ENCODE measurements around the gene HCK.

DNA sequence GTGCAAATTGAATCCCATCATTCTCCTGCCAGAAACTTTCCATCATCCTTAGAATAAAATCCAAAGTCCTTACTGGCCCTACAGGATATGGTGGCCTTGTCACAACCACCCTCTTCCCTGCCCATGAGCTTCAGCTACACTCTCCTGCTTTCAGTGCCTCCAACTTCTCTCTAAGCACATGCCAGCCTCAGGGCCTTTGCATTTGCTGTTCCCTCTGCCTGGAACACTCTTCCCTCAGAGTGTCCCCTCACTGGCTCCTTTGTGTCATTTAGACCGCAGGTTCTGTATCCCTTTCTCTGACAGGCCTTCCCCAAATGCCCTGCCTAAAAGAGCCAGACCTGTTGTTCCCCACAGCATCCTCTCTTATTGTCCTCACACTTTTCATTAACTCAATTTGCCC lies 18.2 kb downstream of the HCK start:
- TF ChIP-seq POLR2AphosphoS5 (IDR thresholded peaks at IDR 0.05; ENCODE audit: low read depth, low read length) (no peak), POLR2A (IDR thresholded peaks at IDR 0.05; ENCODE audit: borderline replicate concordance, extremely low read depth, insufficient read depth, insufficient read length) (no peak), CEBPB (IDR thresholded peaks at IDR 0.05; ENCODE audit: low read depth) (no peak), EZH2 (IDR thresholded peaks at IDR 0.05) (no peak), RAD21 (IDR thresholded peaks at IDR 0.05; ENCODE audit: low read depth) (no peak), EZH2phosphoT487 (IDR thresholded peaks at IDR 0.05; ENCODE audit: borderline replicate concordance) (no peak), ELF1 (IDR thresholded peaks at IDR 0.05; ENCODE audit: borderline replicate concordance, low read depth) (no peak)
- TF ChIP-seq, protein P1, sequence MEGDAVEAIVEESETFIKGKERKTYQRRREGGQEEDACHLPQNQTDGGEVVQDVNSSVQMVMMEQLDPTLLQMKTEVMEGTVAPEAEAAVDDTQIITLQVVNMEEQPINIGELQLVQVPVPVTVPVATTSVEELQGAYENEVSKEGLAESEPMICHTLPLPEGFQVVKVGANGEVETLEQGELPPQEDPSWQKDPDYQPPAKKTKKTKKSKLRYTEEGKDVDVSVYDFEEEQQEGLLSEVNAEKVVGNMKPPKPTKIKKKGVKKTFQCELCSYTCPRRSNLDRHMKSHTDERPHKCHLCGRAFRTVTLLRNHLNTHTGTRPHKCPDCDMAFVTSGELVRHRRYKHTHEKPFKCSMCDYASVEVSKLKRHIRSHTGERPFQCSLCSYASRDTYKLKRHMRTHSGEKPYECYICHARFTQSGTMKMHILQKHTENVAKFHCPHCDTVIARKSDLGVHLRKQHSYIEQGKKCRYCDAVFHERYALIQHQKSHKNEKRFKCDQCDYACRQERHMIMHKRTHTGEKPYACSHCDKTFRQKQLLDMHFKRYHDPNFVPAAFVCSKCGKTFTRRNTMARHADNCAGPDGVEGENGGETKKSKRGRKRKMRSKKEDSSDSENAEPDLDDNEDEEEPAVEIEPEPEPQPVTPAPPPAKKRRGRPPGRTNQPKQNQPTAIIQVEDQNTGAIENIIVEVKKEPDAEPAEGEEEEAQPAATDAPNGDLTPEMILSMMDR (IDR thresholded peaks at IDR 0.05 in 2 of 3, conservative IDR thresholded peaks at IDR 0.05 in 1 of 3; ENCODE audit: borderline replicate concordance in 1 of 3, insufficient read depth in 1 of 3, low read depth in 2 of 3, low read length in 2 of 3), result no peak
- TF ChIP-seq, protein P2, sequence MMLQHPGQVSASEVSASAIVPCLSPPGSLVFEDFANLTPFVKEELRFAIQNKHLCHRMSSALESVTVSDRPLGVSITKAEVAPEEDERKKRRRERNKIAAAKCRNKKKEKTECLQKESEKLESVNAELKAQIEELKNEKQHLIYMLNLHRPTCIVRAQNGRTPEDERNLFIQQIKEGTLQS (IDR thresholded peaks at IDR 0.05), result no peak
- TF ChIP-seq, protein P3, sequence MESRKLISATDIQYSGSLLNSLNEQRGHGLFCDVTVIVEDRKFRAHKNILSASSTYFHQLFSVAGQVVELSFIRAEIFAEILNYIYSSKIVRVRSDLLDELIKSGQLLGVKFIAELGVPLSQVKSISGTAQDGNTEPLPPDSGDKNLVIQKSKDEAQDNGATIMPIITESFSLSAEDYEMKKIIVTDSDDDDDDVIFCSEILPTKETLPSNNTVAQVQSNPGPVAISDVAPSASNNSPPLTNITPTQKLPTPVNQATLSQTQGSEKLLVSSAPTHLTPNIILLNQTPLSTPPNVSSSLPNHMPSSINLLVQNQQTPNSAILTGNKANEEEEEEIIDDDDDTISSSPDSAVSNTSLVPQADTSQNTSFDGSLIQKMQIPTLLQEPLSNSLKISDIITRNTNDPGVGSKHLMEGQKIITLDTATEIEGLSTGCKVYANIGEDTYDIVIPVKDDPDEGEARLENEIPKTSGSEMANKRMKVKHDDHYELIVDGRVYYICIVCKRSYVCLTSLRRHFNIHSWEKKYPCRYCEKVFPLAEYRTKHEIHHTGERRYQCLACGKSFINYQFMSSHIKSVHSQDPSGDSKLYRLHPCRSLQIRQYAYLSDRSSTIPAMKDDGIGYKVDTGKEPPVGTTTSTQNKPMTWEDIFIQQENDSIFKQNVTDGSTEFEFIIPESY (IDR thresholded peaks at IDR 0.05; ENCODE audit: extremely low read depth, insufficient replicate concordance, low read length), result no peak
